ENCODE results near the gene CUL3. TPM values are rescaled to one million over a fixed set of nuclear protein-coding genes. Genes with fewer than 3 reads are reported as not detected.

CUL3 gene
- total and polyA plus RNA-seq, 8 donors: 6.1 to 155 (median 53.2) TPM

DNA sequence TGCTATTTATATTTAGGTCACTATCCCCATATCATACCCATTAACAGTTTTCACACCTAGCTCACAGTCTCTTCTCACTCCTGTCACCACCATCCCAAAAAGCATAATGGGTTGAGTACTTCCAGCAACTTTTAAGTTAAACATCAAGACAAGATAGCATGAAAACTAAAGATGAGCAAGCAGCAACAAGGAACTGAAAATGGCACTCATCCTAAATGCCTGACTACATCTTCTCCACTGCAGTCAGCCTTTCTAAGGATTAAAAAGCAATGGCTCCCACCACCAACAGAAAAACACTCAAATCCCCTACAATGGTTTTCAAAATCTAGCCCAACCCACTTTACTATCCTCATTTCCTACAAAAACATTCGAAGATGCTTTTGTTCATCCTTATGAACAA lies 38.2 kb downstream of the CUL3 start:
- Histone ChIP-seq H3K27ac (no peak overlapping the region), H3K9me3 (no peaks in the 10 kb centered on the region), H3K4me1 (peaks cover 3 to 45% (median 21%) of the 10 kb centered on the region in 4 donors), H3K36me3 (peaks cover 0 to 10% (median 8%) of the 10 kb centered on the region in 4 donors), H3K4me3 (no peak overlapping the region), H3K27me3 (no peaks in the 10 kb centered on the region)
- DNase-seq: no peak
- TF ChIP-seq POLR2A (IDR thresholded peaks at IDR 0.05) (no peak), EP300 (IDR thresholded peaks at IDR 0.05) (no peak), POLR2AphosphoS5 (IDR thresholded peaks at IDR 0.05) (no peak)
- TF ChIP-seq, protein P1, sequence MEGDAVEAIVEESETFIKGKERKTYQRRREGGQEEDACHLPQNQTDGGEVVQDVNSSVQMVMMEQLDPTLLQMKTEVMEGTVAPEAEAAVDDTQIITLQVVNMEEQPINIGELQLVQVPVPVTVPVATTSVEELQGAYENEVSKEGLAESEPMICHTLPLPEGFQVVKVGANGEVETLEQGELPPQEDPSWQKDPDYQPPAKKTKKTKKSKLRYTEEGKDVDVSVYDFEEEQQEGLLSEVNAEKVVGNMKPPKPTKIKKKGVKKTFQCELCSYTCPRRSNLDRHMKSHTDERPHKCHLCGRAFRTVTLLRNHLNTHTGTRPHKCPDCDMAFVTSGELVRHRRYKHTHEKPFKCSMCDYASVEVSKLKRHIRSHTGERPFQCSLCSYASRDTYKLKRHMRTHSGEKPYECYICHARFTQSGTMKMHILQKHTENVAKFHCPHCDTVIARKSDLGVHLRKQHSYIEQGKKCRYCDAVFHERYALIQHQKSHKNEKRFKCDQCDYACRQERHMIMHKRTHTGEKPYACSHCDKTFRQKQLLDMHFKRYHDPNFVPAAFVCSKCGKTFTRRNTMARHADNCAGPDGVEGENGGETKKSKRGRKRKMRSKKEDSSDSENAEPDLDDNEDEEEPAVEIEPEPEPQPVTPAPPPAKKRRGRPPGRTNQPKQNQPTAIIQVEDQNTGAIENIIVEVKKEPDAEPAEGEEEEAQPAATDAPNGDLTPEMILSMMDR (IDR thresholded peaks at IDR 0.05): no peak
- 48 to 100% (median 97%) methylated on average over 1 of the region's 1 CpG for WGBS, 5 donors
- intact Hi-C loops (cut with DNase I; ENCODE audit: low total_unique reads): no loop called here

DNA sequence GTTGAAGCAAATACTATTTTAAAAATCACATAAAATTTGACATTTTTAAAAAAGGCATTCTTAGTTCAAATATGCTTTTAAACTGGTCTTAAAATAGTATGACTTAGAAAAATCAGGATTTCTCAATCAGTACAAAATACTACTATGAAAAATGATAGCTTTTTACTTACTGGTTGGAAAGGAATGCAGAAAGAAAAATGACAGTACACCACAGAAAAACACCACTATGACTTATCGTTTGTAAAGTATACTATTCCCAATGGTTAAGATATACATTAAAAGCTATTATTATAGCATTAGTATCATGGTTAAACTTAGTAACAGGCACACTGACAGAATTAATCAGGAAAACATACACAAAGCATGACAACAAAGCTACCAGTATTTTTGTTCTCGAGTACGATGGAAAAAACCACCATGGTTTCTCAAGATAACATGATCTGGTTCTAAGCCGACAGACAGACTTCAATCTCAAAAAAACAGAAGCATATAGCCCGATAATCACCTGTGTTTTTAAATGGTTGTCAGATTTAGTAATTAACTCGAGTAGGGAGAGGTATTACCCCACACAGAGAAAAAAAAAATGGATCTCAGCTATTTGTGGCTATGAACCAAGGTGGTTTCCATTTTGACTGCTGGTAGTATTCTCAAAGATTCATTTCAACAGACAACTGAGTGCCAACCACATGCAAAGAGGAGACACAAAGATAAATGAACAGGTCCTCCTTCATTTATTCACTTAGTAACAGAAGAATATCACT lies 39.1 kb downstream of the CUL3 start:
- Histone ChIP-seq H3K4me1 (peaks cover 3 to 45% (median 19%) of the 10 kb centered on the region in 4 donors), H3K27me3 (no peaks in the 10 kb centered on the region), H3K36me3 (peaks cover 0 to 11% (median 9%) of the 10 kb centered on the region in 4 donors), H3K9me3 (no peaks in the 10 kb centered on the region), H3K27ac (no peak overlapping the region), H3K4me3 (no peak overlapping the region)
- intact Hi-C loops (cut with DNase I; ENCODE audit: low total_unique reads): no loop called here
- DNase-seq: no peak
- 68 to 82% (median 75%) methylated on average over 6 of the region's 6 CpGs for WGBS, 5 donors
- TF ChIP-seq POLR2AphosphoS5 (IDR thresholded peaks at IDR 0.05): no peak
- TF ChIP-seq, protein P1 (IDR thresholded peaks at IDR 0.05): no peak
- TF ChIP-seq EP300 (IDR thresholded peaks at IDR 0.05): no peak
- no peak for TF ChIP-seq POLR2A (IDR thresholded peaks at IDR 0.05)

DNA sequence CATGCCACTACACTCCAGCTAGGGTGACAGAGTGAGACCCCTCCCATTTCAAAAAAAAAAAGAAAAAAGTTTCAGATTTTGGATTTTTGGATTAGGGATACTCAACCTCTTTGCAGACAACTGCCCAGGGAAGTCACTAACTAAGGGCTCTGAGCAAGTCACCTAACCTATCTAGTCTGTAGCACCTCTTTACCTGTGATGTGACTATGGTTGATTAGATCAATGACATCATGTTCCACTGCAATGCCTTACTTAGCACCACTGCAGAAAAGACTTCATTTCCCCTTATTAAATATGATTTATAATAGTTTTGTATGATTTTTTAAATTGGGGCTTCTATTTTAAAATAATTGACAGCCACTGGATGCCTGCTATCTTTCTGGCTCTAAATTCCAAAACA lies 41.2 kb downstream of the CUL3 start:
- H3K9me3 ChIP-seq: no peaks in the 10 kb centered on the region
- no peak for DNase-seq
- H3K4me3 ChIP-seq: no peak overlapping the region
- H3K27me3 ChIP-seq: no peaks in the 10 kb centered on the region
- TF ChIP-seq POLR2AphosphoS5 (IDR thresholded peaks at IDR 0.05) (no peak), POLR2A (IDR thresholded peaks at IDR 0.05) (no peak), EP300 (IDR thresholded peaks at IDR 0.05) (no peak)
- TF ChIP-seq, protein P1 (IDR thresholded peaks at IDR 0.05): no peak
- no peak overlapping the region for H3K27ac ChIP-seq
- H3K36me3 ChIP-seq: peaks cover 0 to 24% (median 21%) of the 10 kb centered on the region in 4 donors
- peaks cover 3 to 45% (median 19%) of the 10 kb centered on the region in 4 donors for H3K4me1 ChIP-seq
- intact Hi-C loops (cut with DNase I; ENCODE audit: low total_unique reads): no loop called here

DNA sequence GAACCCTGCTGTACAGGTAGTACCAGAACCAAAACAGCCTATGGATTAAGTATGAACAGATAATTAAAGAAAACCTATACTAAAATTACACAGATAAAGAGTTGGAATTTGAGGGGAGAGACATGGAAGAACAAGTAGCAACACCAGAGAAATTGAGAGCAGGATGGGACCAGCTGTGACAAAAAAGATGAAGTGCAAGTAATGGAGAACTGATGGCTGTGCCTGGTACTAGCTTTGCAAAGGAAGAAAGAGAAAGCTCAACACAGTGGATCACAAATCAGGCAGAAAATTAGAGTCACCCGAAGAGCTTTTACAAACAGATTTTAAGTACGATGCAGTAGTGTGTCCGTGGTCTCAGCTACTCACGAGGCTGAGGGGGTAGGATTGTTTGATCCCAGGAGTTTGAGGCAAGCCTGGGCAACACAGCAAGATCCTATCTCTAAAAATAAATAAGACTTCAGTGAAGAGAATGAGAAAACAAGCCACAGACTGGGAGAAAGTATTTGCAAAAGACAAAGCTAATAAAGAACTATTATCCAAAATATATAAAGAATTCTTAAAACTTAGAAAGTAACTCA lies 46.5 kb downstream of the CUL3 start:
- intact Hi-C loops (cut with DNase I; ENCODE audit: low total_unique reads): no loop called here
- no peak overlapping the region for H3K27ac ChIP-seq
- no peaks in the 10 kb centered on the region for H3K27me3 ChIP-seq
- 75 to 89% (median 80%) methylated on average over 4 of the region's 4 CpGs for WGBS, 5 donors
- H3K9me3 ChIP-seq: no peaks in the 10 kb centered on the region
- no peak for TF ChIP-seq POLR2A (IDR thresholded peaks at IDR 0.05)
- no peak for TF ChIP-seq EP300 (IDR thresholded peaks at IDR 0.05)
- TF ChIP-seq, protein P1 (IDR thresholded peaks at IDR 0.05): no peak
- TF ChIP-seq POLR2AphosphoS5 (IDR thresholded peaks at IDR 0.05): no peak
- H3K4me3 ChIP-seq: no peak overlapping the region
- peaks cover 0 to 38% (median 34%) of the 10 kb centered on the region in 4 donors for H3K36me3 ChIP-seq
- DNase-seq: no peak
- H3K4me1 ChIP-seq: peaks cover 0 to 20% (median 10%) of the 10 kb centered on the region in 4 donors

All from stomach (tissue), 9 donors.